Measurements from ENCODE around the gene MBNL1.

Gene MBNL1

GRCh38 chr3:152258448-152259393, 10.0 kb upstream of the MBNL1 start:
- peak overlapping the region; percentile 14; the same call in 1 of the 2 replicates for H3K4me2 ChIP-seq (ENCODE audit: insufficient read depth, low read length)
- H3K9me3 ChIP-seq (ENCODE audit: insufficient read depth, low read length, severe bottlenecking) = no peaks in the 10 kb centered on the region
- no peak overlapping the region for H3K4me3 ChIP-seq (ENCODE audit: low read depth in 1 of 2, low read length in 2 of 2)
- DNase-seq = no peak
- peaks cover 22% of the 10 kb centered on the region for H3K36me3 ChIP-seq (ENCODE audit: insufficient read depth, low read length)
- no peaks in the 10 kb centered on the region for H3K27me3 ChIP-seq (ENCODE audit: insufficient read depth, low read length, poor library complexity)
- no peak for ATAC-seq (ENCODE audit: insufficient read depth, low read depth)
- H4K20me1 ChIP-seq (ENCODE audit: insufficient read depth, low read length) = peaks cover 3% of the 10 kb centered on the region; the same call in 1 of the 2 replicates
- peaks cover 91% of the 10 kb centered on the region for H3K4me1 ChIP-seq (ENCODE audit: insufficient read depth, low read length)
- no peak overlapping the region for H2AFZ ChIP-seq (ENCODE audit: low read depth, low read length)
- peaks cover 100% of the 10 kb centered on the region for H3K79me2 ChIP-seq (ENCODE audit: insufficient read depth, low read length)
- TF ChIP-seq EZH2 (IDR thresholded peaks at IDR 0.05; ENCODE audit: borderline replicate concordance, low read depth, low read length, severe bottlenecking) (no peak), CTCF (IDR thresholded peaks at IDR 0.05; ENCODE audit: borderline replicate concordance, extremely low read depth, low read length, poor library complexity, severe bottlenecking) (no peak)
- H3K27ac ChIP-seq (ENCODE audit: low read length) = peak overlapping the region; percentile 76
- H3K9ac ChIP-seq (ENCODE audit: low read depth, low read length) = no peak overlapping the region

DNA sequence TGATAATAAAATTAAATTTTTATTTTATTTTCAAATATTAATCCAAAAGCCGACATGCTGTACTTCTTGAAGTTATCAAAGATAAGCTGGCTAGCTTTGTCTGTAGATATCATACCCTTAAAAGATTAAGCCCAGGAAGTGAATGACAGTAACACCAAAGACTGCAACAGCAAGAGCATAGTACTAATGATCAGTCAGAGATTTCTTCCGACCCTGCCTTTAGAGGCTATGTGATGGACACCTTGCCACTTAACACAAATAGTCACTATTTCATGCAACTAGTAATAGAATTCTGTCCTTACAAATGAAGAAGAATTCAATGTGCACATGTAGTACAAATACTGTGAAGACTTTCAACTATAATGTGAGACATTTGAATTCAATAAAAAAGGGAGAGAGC, 9.3 kb upstream of the MBNL1 start:
- Histone ChIP-seq H3K4me1 (ENCODE audit: insufficient read depth, low read length) (peaks cover 91% of the 10 kb centered on the region), H3K4me2 (ENCODE audit: insufficient read depth, low read length) (no peak overlapping the region)
- ATAC-seq (ENCODE audit: insufficient read depth, low read depth) = no peak

DNA sequence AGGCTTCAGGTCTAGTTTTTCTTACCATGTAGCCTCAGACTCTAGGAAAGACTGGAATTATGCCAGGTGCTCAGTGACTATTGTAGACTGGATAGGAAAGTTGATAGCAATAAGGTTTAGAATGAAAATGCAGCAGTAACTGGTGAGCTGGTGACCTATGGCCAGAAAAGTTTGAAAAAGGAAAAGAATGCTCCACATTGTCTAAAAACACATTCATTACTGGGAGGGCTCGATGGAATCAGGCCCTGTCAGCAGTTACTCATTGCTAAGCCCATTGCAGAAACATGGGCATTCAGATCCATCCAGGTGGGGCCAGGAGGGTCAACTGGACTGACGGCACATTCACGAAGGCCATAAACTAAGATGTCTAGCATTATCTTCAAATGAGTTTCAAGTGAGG, 8.7 kb upstream of the MBNL1 start:
- DNase-seq = no peak

More for the DNA sequence above, 9.3 kb upstream of the MBNL1 start:
- DNase-seq = no peak
- 0 out of 2 replicates have a peak overlapping the region, but pooled peaks have one; percentile 34 for H3K27ac ChIP-seq (ENCODE audit: low read length)
- H3K9ac ChIP-seq (ENCODE audit: low read depth, low read length) = no peak overlapping the region
- no peak overlapping the region for H3K4me3 ChIP-seq (ENCODE audit: low read depth in 1 of 2, low read length in 2 of 2)
- peaks cover 100% of the 10 kb centered on the region for H3K79me2 ChIP-seq (ENCODE audit: insufficient read depth, low read length)
- no peak for TF ChIP-seq CTCF (IDR thresholded peaks at IDR 0.05; ENCODE audit: borderline replicate concordance, extremely low read depth, low read length, poor library complexity, severe bottlenecking)
- no peak for TF ChIP-seq EZH2 (IDR thresholded peaks at IDR 0.05; ENCODE audit: borderline replicate concordance, low read depth, low read length, severe bottlenecking)
- H3K36me3 ChIP-seq (ENCODE audit: insufficient read depth, low read length) = peaks cover 22% of the 10 kb centered on the region
- no peaks in the 10 kb centered on the region for H3K27me3 ChIP-seq (ENCODE audit: insufficient read depth, low read length, poor library complexity)
- H3K9me3 ChIP-seq (ENCODE audit: insufficient read depth, low read length, severe bottlenecking) = no peaks in the 10 kb centered on the region
- H2AFZ ChIP-seq (ENCODE audit: low read depth, low read length) = no peak overlapping the region
- H4K20me1 ChIP-seq (ENCODE audit: insufficient read depth, low read length) = peaks cover 3% of the 10 kb centered on the region; the same call in 1 of the 2 replicates

More for the DNA sequence above, 8.7 kb upstream of the MBNL1 start:
- ATAC-seq (ENCODE audit: insufficient read depth, low read depth) = no peak
- Histone ChIP-seq H4K20me1 (ENCODE audit: insufficient read depth, low read length) (peaks cover 3% of the 10 kb centered on the region; the same call in 1 of the 2 replicates), H2AFZ (ENCODE audit: low read depth, low read length) (no peak overlapping the region), H3K36me3 (ENCODE audit: insufficient read depth, low read length) (peaks cover 22% of the 10 kb centered on the region), H3K4me3 (ENCODE audit: low read depth in 1 of 2, low read length in 2 of 2) (no peak overlapping the region), H3K4me2 (ENCODE audit: insufficient read depth, low read length) (peak overlapping the region; percentile 25; the same call in 1 of the 2 replicates), H3K4me1 (ENCODE audit: insufficient read depth, low read length) (peaks cover 89% of the 10 kb centered on the region), H3K9ac (ENCODE audit: low read depth, low read length) (no peak overlapping the region), H3K79me2 (ENCODE audit: insufficient read depth, low read length) (peaks cover 100% of the 10 kb centered on the region), H3K9me3 (ENCODE audit: insufficient read depth, low read length, severe bottlenecking) (no peaks in the 10 kb centered on the region), H3K27me3 (ENCODE audit: insufficient read depth, low read length, poor library complexity) (no peaks in the 10 kb centered on the region), H3K27ac (ENCODE audit: low read length) (no peak overlapping the region)
- no peak for TF ChIP-seq CTCF (IDR thresholded peaks at IDR 0.05; ENCODE audit: borderline replicate concordance, extremely low read depth, low read length, poor library complexity, severe bottlenecking)
- no peak for TF ChIP-seq EZH2 (IDR thresholded peaks at IDR 0.05; ENCODE audit: borderline replicate concordance, low read depth, low read length, severe bottlenecking)

Measured in DND-41 (cell line).